Ovary (tissue), 9 donors: ENCODE results near the gene TMEM232. TPM values are rescaled to one million over a fixed set of nuclear protein-coding genes. Genes with fewer than 3 reads are reported as not detected.

ENCODE experiments used
- DNase-seq, 5 donors: peaks; one replicate each; pipeline ENCODE4 v3.0.0-alpha.2; 2019 to 2020
- H3K27ac ChIP-seq, 2 donors: fragments of 200-600 bp; one replicate each; pipeline versions ENCODE4 v1.5.1 to v1.8.0; 2019 to 2022
- H3K27me3 ChIP-seq: fragments of 200-600 bp; one replicate; pipeline ENCODE4 v1.8.0; 2022
- H3K36me3 ChIP-seq: fragments of 200-600 bp; sonication (generic); one replicate; pipeline ENCODE4 v1.5.1; 2019
- H3K4me1 ChIP-seq: one replicate; pipeline ENCODE4 v1.8.1; 2013; ENCODE audit warnings: mild to moderate bottlenecking, moderate library complexity; ENCODE audit not compliant: insufficient read depth
- H3K4me3 ChIP-seq: fragments of 200-600 bp; sonication (generic); one replicate; pipeline ENCODE4 v1.5.1; 2017
- H3K9me3 ChIP-seq, 2 donors: fragments of 200-600 bp in 1 of 2; sonication (generic) in 1 of 2; one replicate each; pipeline versions ENCODE4 v1.5.1 to v1.8.1; 2013 to 2019; ENCODE audit warnings: mild to moderate bottlenecking in 1 of 2, moderate library complexity in 1 of 2
- EP300 ChIP-seq: sonication (generic); formaldehyde crosslinking; IDR thresholded peaks from one replicate; pipeline ENCODE4 v1.6.1; 2017; ENCODE audit warnings: antibody characterized with exemption
- POLR2A ChIP-seq: fragments of 450-650 bp; IDR thresholded peaks from one replicate; pipeline ENCODE4 v1.6.1; 2017; ENCODE audit warnings: antibody characterized with exemption, mild to moderate bottlenecking, moderate library complexity
- WGBS, 3 donors: extraction: QIAGEN DNeasy Blood & Tissue Kit in 1 of 3; methylation state at CpG; one replicate each; pipeline versions ENCODE4 v1.1.5 to v1.1.7; 2013 to 2017; 5-methylcytosine and 5-hydroxymethylcytosine counted together
- intact Hi-C, 4 donors: fragments of 100-400 bp; cut with DNase I; formaldehyde crosslinking; loops; one replicate each; pipeline versions ENCODE4 v1.11.0 to v1.15.1; 2022 to 2023
- polyA plus RNA-seq, 2 donors: library from polyadenylated mRNA; stranded (reverse); fragments of 200-250 nt in 1 of 2; fragments of 350-450 nt in 1 of 2; fragmentation: Illumina TruSeq in 1 of 2; extraction: RNeasy Lipid Tissue Mini Kit (QIAGEN cat#74804) in 1 of 2; gene quantifications; one replicate each; pipeline ENCODE4 v1.2.3, GENCODE V29; 2013 to 2014
- total RNA-seq, 7 donors: library from RNA; depleted of rRNA in 2 of 7; stranded (reverse); fragments of >200 nt in 2 of 7; fragmentation: NEBNext Ultra II Directional in 3 of 7; extraction: Animal tissue kit (Norgen Biotek cat#: 25700) in 3 of 7; gene quantifications; one replicate each; pipeline versions ENCODE4 v1.1.0 to v1.2.4, GENCODE V29; 2016 to 2023
- TF ChIP-seq, protein P1 (sequence below), 3 donors: fragments of 450-650 bp in 2 of 3; fragments of 200-600 bp in 1 of 3; IDR thresholded peaks; one replicate each; pipeline versions ENCODE4 v1.5.1 to v1.8.0; 2016 to 2022; ENCODE audit warnings: antibody characterized with exemption in 3 of 3, mild to moderate bottlenecking in 1 of 3
- donor health status: DM: no; HTN: no; CAD: no; lungs with moderate emphysema.
- donor health status: DM: no; HTN: no; CAD: no.
- donor health status: Bipolar disorder and iron deficiency.
- donor health status: DM: yes; HTN: yes; CAD: no.
- donor health status: DM: no; HTN: no; CAD: no.
- donor health status: DM: yes; HTN: yes; CAD: no.

The TMEM232 gene
- total and polyA plus RNA-seq, 9 donors, result 0.70 to 23.6 (median 2.8) TPM

DNA sequence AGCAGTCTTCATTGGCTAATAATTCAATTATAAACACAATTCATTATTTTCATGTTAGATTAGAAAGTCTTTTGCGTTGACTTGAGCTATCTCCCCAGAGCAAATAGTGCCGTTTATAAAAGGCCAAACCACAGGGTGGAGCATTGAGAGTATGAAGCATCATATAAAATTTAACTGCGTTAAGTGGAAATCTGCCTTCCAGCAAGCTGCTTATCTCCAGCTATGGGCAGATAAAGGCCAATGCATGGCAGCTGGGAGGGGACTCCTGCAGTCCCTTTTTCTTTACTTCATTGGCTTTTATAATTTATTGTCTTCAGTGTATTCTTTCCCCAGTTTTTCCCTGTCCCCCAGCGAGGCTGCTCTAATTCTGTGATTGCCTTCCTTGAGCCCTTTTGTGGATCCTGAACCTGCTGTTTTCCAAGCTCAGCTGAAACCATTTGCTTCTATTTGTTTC lies 113.7 kb downstream of the TMEM232 start:
- Histone ChIP-seq H3K4me3 (no peak overlapping the region), H3K27ac (no peak overlapping the region), H3K9me3 (no peaks in the 10 kb centered on the region), H3K36me3 (no peaks in the 10 kb centered on the region), H3K27me3 (no peaks in the 10 kb centered on the region), H3K4me1 (no peaks in the 10 kb centered on the region)
- TF ChIP-seq POLR2A (no peak), EP300 (no peak)
- TF ChIP-seq, protein P1, sequence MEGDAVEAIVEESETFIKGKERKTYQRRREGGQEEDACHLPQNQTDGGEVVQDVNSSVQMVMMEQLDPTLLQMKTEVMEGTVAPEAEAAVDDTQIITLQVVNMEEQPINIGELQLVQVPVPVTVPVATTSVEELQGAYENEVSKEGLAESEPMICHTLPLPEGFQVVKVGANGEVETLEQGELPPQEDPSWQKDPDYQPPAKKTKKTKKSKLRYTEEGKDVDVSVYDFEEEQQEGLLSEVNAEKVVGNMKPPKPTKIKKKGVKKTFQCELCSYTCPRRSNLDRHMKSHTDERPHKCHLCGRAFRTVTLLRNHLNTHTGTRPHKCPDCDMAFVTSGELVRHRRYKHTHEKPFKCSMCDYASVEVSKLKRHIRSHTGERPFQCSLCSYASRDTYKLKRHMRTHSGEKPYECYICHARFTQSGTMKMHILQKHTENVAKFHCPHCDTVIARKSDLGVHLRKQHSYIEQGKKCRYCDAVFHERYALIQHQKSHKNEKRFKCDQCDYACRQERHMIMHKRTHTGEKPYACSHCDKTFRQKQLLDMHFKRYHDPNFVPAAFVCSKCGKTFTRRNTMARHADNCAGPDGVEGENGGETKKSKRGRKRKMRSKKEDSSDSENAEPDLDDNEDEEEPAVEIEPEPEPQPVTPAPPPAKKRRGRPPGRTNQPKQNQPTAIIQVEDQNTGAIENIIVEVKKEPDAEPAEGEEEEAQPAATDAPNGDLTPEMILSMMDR (IDR thresholded peaks at IDR 0.05), result no peak
- intact Hi-C loops, result no loop called here
- no peak for DNase-seq
- 47 to 60% (median 58%) methylated on average over 4 of the region's 4 CpGs for WGBS, 3 donors

DNA sequence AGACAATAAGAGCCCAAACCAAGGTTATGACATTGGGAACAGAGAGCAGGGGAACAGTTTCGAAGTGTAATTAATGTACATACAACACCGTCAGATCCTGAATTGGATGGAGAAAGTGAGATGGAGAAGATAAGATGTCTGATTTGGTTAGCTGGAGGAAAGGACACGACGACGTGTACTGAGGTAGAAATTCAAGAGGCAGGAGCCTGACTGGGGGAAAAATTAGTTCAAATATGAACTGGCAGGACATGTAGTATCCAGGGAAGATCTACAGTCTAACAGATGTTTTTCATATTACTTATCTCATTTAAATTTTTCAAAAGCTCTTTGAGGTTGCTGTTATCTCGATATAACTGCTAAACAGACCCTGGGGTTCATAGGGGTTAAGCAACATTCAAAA lies 114.7 kb downstream of the TMEM232 start:
- Histone ChIP-seq H3K9me3 (no peaks in the 10 kb centered on the region), H3K27me3 (no peaks in the 10 kb centered on the region), H3K4me1 (no peaks in the 10 kb centered on the region), H3K27ac (no peak overlapping the region), H3K4me3 (no peak overlapping the region), H3K36me3 (no peaks in the 10 kb centered on the region)
- 88 to 90% (median 88%) methylated on average over 6 of the region's 6 CpGs for WGBS, 3 donors
- no peak for DNase-seq
- TF ChIP-seq EP300 (no peak), POLR2A (no peak)
- TF ChIP-seq, protein P1 (IDR thresholded peaks at IDR 0.05), result no peak
- intact Hi-C loops, result no loop called here

DNA sequence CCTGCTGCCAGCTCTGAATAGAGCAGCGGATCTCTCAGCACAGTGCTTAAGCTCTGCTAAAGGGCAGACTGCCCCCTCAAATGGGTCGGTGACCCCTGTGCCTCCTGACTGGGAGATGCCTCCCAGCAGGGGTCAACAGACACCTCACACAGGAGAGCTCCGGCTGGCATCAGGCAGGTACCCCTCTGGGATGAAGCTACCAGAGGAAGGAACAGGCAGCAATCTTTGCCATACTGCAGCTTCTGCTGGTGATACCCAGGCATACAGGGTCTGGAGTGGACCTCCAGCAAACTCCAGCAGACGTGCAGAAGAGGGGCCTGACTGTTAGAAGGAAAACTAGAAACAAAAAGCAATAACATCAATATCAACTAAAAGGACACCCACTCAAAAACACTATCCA lies 131.6 kb downstream of the TMEM232 start:
- no peaks in the 10 kb centered on the region for H3K36me3 ChIP-seq
- no peaks in the 10 kb centered on the region for H3K9me3 ChIP-seq
- no peak overlapping the region for H3K4me3 ChIP-seq
- no peaks in the 10 kb centered on the region for H3K4me1 ChIP-seq
- WGBS, 3 donors, result 88 to 94% (median 89%) methylated on average over 4 of the region's 4 CpGs
- intact Hi-C loops, result no loop called here
- DNase-seq, result no peak
- TF ChIP-seq EP300 (no peak), POLR2A (no peak)
- TF ChIP-seq, protein P1 (IDR thresholded peaks at IDR 0.05), result no peak
- no peaks in the 10 kb centered on the region for H3K27me3 ChIP-seq
- no peak overlapping the region for H3K27ac ChIP-seq

DNA sequence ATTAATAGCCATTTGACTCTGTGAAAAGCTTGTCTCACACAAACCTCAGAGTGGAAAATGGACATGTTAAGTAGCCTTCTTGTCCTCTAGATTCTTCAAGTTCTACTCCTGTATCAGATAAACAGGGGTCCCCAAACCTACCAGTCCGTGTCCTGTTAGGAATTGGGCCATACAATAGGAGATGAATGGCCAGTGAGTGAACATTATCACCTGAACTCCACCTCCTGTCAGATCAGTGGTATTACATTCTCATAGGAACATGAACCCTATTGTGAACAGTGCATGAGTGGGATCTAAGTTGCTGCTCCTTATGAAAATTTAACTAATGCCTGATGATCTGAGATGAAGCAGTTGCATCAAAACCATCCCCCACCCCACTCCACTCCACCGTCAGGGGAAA lies 136.3 kb downstream of the TMEM232 start:
- H3K9me3 ChIP-seq, result no peaks in the 10 kb centered on the region
- intact Hi-C loops, result no loop called here
- no peaks in the 10 kb centered on the region for H3K36me3 ChIP-seq
- H3K27ac ChIP-seq, result no peak overlapping the region
- DNase-seq, result no peak
- H3K27me3 ChIP-seq, result no peaks in the 10 kb centered on the region
- TF ChIP-seq EP300, result no peak
- no peak for TF ChIP-seq POLR2A
- TF ChIP-seq, protein P1 (IDR thresholded peaks at IDR 0.05), result no peak
- 10 to 26% (median 20%) methylated on average over 2 of the region's 2 CpGs for WGBS, 3 donors
- no peak overlapping the region for H3K4me3 ChIP-seq
- H3K4me1 ChIP-seq, result no peaks in the 10 kb centered on the region
